ENCODE measurements around the gene CIZ1. TPM values are rescaled to one million over a fixed set of nuclear protein-coding genes. Genes with fewer than 3 reads are reported as not detected.

Gene CIZ1
- total and polyA plus RNA-seq, 9 of the 15 experiments (the other 6 are each of a cell fraction or from before 2014, with no cell fraction given): 6.6 to 329 (median 87.8) TPM

- no peak for TF ChIP-seq ZNF696 (CRISPR knock-in tag; conservative IDR thresholded peaks at IDR 0.05)
- no peak for TF ChIP-seq SIRT6 (IDR thresholded peaks at IDR 0.05; ENCODE audit: low read depth, low read length)
- no peak for TF ChIP-seq ATF3 (IDR thresholded peaks at IDR 0.05)
- no peak for TF ChIP-seq ATF3 (CRISPR knock-in tag; conservative IDR thresholded peaks at IDR 0.05)
- no peak for TF ChIP-seq MTA2 (IDR thresholded peaks at IDR 0.05; ENCODE audit: low read depth)
- TF ChIP-seq ZNF197 (CRISPR knock-in tag; IDR thresholded peaks at IDR 0.05; ENCODE audit: low read depth): no peak
- no peak for TF ChIP-seq NR2C1 (IDR thresholded peaks at IDR 0.05)
- no peak for TF ChIP-seq NR2C1 (tag; IDR thresholded peaks at IDR 0.05)
- no peak for TF ChIP-seq ATF4 (CRISPR knock-in tag; IDR thresholded peaks at IDR 0.05)
- no peak for TF ChIP-seq IRF2 (CRISPR knock-in tag; IDR thresholded peaks at IDR 0.05)
- TF ChIP-seq RNF219 (CRISPR knock-in tag; IDR thresholded peaks at IDR 0.05): no peak
- no peak for TF ChIP-seq TGIF2 (CRISPR knock-in tag; IDR thresholded peaks at IDR 0.05)
- TF ChIP-seq TCF3 (CRISPR knock-in tag; IDR thresholded peaks at IDR 0.05): no peak
- TF ChIP-seq POLR2AphosphoS2 (IDR thresholded peaks at IDR 0.05; ENCODE audit: low read length): no peak
- no peak for TF ChIP-seq ZNF354B (CRISPR knock-in tag; IDR thresholded peaks at IDR 0.05)
- TF ChIP-seq, protein P1, sequence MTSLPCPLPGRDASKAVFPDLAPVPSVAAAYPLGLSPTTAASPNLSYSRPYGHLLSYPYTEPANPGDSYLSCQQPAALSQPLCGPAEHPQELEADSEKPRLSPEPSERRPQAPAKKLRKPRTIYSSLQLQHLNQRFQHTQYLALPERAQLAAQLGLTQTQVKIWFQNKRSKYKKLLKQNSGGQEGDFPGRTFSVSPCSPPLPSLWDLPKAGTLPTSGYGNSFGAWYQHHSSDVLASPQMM (CRISPR knock-in tag; IDR thresholded peaks at IDR 0.05): no peak
- TF ChIP-seq ZNF134 (CRISPR knock-in tag; conservative IDR thresholded peaks at IDR 0.05): no peak
- TF ChIP-seq LARP7 (IDR thresholded peaks at IDR 0.05): no peak
- TF ChIP-seq FOXK2 (conservative IDR thresholded peaks at IDR 0.05 in 1 of 2, IDR thresholded peaks at IDR 0.05 in 1 of 2; ENCODE audit: low read depth in 2 of 2): no peak
- TF ChIP-seq GABPA (tag; conservative IDR thresholded peaks at IDR 0.05; ENCODE audit: low read depth): no peak
- TF ChIP-seq SLC30A9 (CRISPR knock-in tag; IDR thresholded peaks at IDR 0.05): no peak
- TF ChIP-seq HES1 (IDR thresholded peaks at IDR 0.05; ENCODE audit: low read depth): no peak
- TF ChIP-seq TFAP4 (CRISPR knock-in tag; IDR thresholded peaks at IDR 0.05; ENCODE audit: borderline replicate concordance): no peak
- no peak for TF ChIP-seq HLTF (IDR thresholded peaks at IDR 0.05)
- no peak for TF ChIP-seq CBX1 (IDR thresholded peaks at IDR 0.05; ENCODE audit: low read depth)
Measured at GRCh38 chr9:128127568-128127989, 63.8 kb downstream of the CIZ1 start, which contains the start of gene PTGES2 (continued).

Measured in K562 (cell line).